ENCODE data around the gene ST3GAL2.

The ST3GAL2 gene

GRCh38 chr16:70472786-70473433, 34.0 kb upstream of the ST3GAL2 start:
- Histone ChIP-seq H4K20me1 (ENCODE audit: insufficient read depth, low read length) (no peaks in the 10 kb centered on the region), H3K9me2 (replicated peaks; ENCODE audit: insufficient read depth, low read length) (no peaks in the 10 kb centered on the region), H3K9me3 (replicated peaks; ENCODE audit: insufficient read depth, low read length) (no peaks in the 10 kb centered on the region), H3K9ac (ENCODE audit: low read length) (no peak overlapping the region), H3K4me1 (ENCODE audit: low read length) (peaks cover 3% of the 10 kb centered on the region; the same call in 1 of the 2 replicates), H3K36me3 (replicated peaks; ENCODE audit: insufficient read depth, low read length) (no peaks in the 10 kb centered on the region), H3K27ac (ENCODE audit: low read length) (no peak overlapping the region), H3K79me2 (ENCODE audit: low read length) (no peaks in the 10 kb centered on the region), H2AFZ (ENCODE audit: low read length) (no peak overlapping the region), H3K4me3 (ENCODE audit: low read length) (no peak overlapping the region), H3K4me2 (ENCODE audit: low read depth, low read length) (no peak overlapping the region), H3K27me3 (replicated peaks; ENCODE audit: insufficient read depth, low read length) (no peaks in the 10 kb centered on the region), H3F3A (ENCODE audit: insufficient read depth, low read length) (no peaks in the 10 kb centered on the region)
- TF ChIP-seq CTCF (IDR thresholded peaks at IDR 0.05; ENCODE audit: low read length) (no peak), EZH2 (optimal IDR thresholded peaks at IDR 0.05; ENCODE audit: low read depth, low read length) (no peak), EZH2phosphoT487 (IDR thresholded peaks at IDR 0.05; ENCODE audit: low read length) (no peak)
- no peak for DNase-seq

- Histone ChIP-seq H3F3A (ENCODE audit: insufficient read depth, low read length) (no peaks in the 10 kb centered on the region), H3K4me1 (ENCODE audit: low read length) (no peaks in the 10 kb centered on the region), H3K36me3 (replicated peaks; ENCODE audit: insufficient read depth, low read length) (no peaks in the 10 kb centered on the region), H3K9me3 (replicated peaks; ENCODE audit: insufficient read depth, low read length) (no peaks in the 10 kb centered on the region), H3K9me2 (replicated peaks; ENCODE audit: insufficient read depth, low read length) (no peaks in the 10 kb centered on the region), H3K27me3 (replicated peaks; ENCODE audit: insufficient read depth, low read length) (no peaks in the 10 kb centered on the region), H2AFZ (ENCODE audit: low read length) (no peak overlapping the region), H3K79me2 (ENCODE audit: low read length) (no peaks in the 10 kb centered on the region), H3K27ac (ENCODE audit: low read length) (no peak overlapping the region), H3K9ac (ENCODE audit: low read length) (no peak overlapping the region), H4K20me1 (ENCODE audit: insufficient read depth, low read length) (no peaks in the 10 kb centered on the region), H3K4me3 (ENCODE audit: low read length) (no peak overlapping the region), H3K4me2 (ENCODE audit: low read depth, low read length) (no peak overlapping the region)
- DNase-seq: no peak
- TF ChIP-seq EZH2phosphoT487 (IDR thresholded peaks at IDR 0.05; ENCODE audit: low read length) (no peak), CTCF (IDR thresholded peaks at IDR 0.05; ENCODE audit: low read length) (peak; percentile 25), EZH2 (optimal IDR thresholded peaks at IDR 0.05; ENCODE audit: low read depth, low read length) (no peak)
These were observed 32.0 kb upstream of the ST3GAL2 start for GRCh38 chr16:70470927-70471341.

GRCh38 chr16:70470141-70470926, 31.4 kb upstream of the ST3GAL2 start:
- no peaks in the 10 kb centered on the region for H3F3A ChIP-seq (ENCODE audit: insufficient read depth, low read length)
- no peak overlapping the region for H2AFZ ChIP-seq (ENCODE audit: low read length)
- no peak overlapping the region for H3K9ac ChIP-seq (ENCODE audit: low read length)
- no peak overlapping the region for H3K27ac ChIP-seq (ENCODE audit: low read length)
- no peaks in the 10 kb centered on the region for H3K79me2 ChIP-seq (ENCODE audit: low read length)
- H3K9me2 ChIP-seq (replicated peaks; ENCODE audit: insufficient read depth, low read length): no peaks in the 10 kb centered on the region
- H3K4me3 ChIP-seq (ENCODE audit: low read length): no peak overlapping the region
- TF ChIP-seq EZH2 (optimal IDR thresholded peaks at IDR 0.05; ENCODE audit: low read depth, low read length) (no peak), CTCF (IDR thresholded peaks at IDR 0.05; ENCODE audit: low read length) (no peak), EZH2phosphoT487 (IDR thresholded peaks at IDR 0.05; ENCODE audit: low read length) (no peak)
- no peaks in the 10 kb centered on the region for H3K9me3 ChIP-seq (replicated peaks; ENCODE audit: insufficient read depth, low read length)
- no peak for DNase-seq
- H3K4me1 ChIP-seq (ENCODE audit: low read length): no peaks in the 10 kb centered on the region
- no peaks in the 10 kb centered on the region for H4K20me1 ChIP-seq (ENCODE audit: insufficient read depth, low read length)
- no peak overlapping the region for H3K4me2 ChIP-seq (ENCODE audit: low read depth, low read length)
- H3K27me3 ChIP-seq (replicated peaks; ENCODE audit: insufficient read depth, low read length): no peaks in the 10 kb centered on the region
- no peaks in the 10 kb centered on the region for H3K36me3 ChIP-seq (replicated peaks; ENCODE audit: insufficient read depth, low read length)

Data from MM.1S (cell line).